Hepatocyte (in vitro differentiated cells): ENCODE results near the gene VCAN. TPM values are rescaled to one million over a fixed set of nuclear protein-coding genes. Genes with fewer than 3 reads are reported as not detected.

ENCODE experiments used
- DNase-seq: peaks from one replicate; pipeline ENCODE4 v3.0.0-alpha.2; 2016; ENCODE audit warnings: low spot score
- H2AFZ ChIP-seq: fragments of 200-600 bp; sonication (generic); 2 replicates; pipeline ENCODE4 v1.6.0; 2016; ENCODE audit warnings: antibody characterized with exemption, mild to moderate bottlenecking
- H3K27ac ChIP-seq: fragments of 200-600 bp; sonication (generic); 2 replicates; pipeline ENCODE4 v1.5.1; 2016; ENCODE audit warnings: mild to moderate bottlenecking
- H3K27me3 ChIP-seq: fragments of 200-600 bp; sonication (generic); 2 replicates; pipeline ENCODE4 v1.6.1; 2016
- H3K36me3 ChIP-seq: fragments of 200-600 bp; sonication (generic); replicated peaks from 2 replicates; pipeline ENCODE4 v1.5.1; 2016; ENCODE audit warnings: low read depth; ENCODE audit not compliant: insufficient read depth
- H3K4me1 ChIP-seq: fragments of 200-600 bp; sonication (generic); 2 replicates; pipeline ENCODE4 v1.5.1; 2016; ENCODE audit warnings: mild to moderate bottlenecking, moderate library complexity; ENCODE audit not compliant: insufficient read depth
- H3K4me2 ChIP-seq: fragments of 200-600 bp; sonication (generic); 2 replicates; pipeline ENCODE4 v1.6.0; 2016
- H3K4me3 ChIP-seq: fragments of 200-600 bp; sonication (generic); 2 replicates; pipeline ENCODE4 v1.5.1; 2016; ENCODE audit warnings: mild to moderate bottlenecking
- H3K79me2 ChIP-seq: fragments of 200-600 bp; sonication (generic); 2 replicates; pipeline ENCODE4 v1.6.0; 2017; ENCODE audit warnings: mild to moderate bottlenecking
- H3K9me2 ChIP-seq: fragments of 200-600 bp; sonication (generic); replicated peaks from 2 replicates; pipeline ENCODE4 v1.6.0; 2017; ENCODE audit warnings: mild to moderate bottlenecking; ENCODE audit not compliant: insufficient read depth
- H3K9me3 ChIP-seq: fragments of 200-600 bp; sonication (generic); 2 replicates; pipeline ENCODE4 v1.5.1; 2016; ENCODE audit warnings: low read depth, mild to moderate bottlenecking
- H4K20me1 ChIP-seq: fragments of 200-600 bp; sonication (generic); 2 replicates; pipeline ENCODE4 v1.6.0; 2016; ENCODE audit warnings: mild to moderate bottlenecking; ENCODE audit not compliant: insufficient read depth, poor library complexity, severe bottlenecking
- CTCF ChIP-seq: fragments of 200-600 bp; sonication (generic); IDR thresholded peaks from 2 replicates; pipeline ENCODE4 v1.5.1; 2016; ENCODE audit warnings: antibody characterized with exemption, mild to moderate bottlenecking; ENCODE audit not compliant: poor library complexity
- EZH2 ChIP-seq: fragments of 200-600 bp; sonication (generic); IDR thresholded peaks from 2 replicates; pipeline ENCODE4 v1.6.1; 2016; ENCODE audit warnings: antibody characterized with exemption, mild to moderate bottlenecking, borderline replicate concordance
- EZH2phosphoT487 ChIP-seq: fragments of 200-600 bp; sonication (generic); IDR thresholded peaks from one replicate; pipeline ENCODE4 v1.6.1; 2018; ENCODE audit warnings: antibody characterized with exemption, mild to moderate bottlenecking, low read depth, moderate library complexity; ENCODE audit not compliant: unreplicated experiment, severe bottlenecking
- WGBS: methylation state at CpG from one replicate; pipeline ENCODE4 v1.1.6; 2016; ENCODE audit warnings: low lambda C conversion rate; ENCODE audit errors: missing lambda C conversion rate; 5-methylcytosine and 5-hydroxymethylcytosine counted together
- polyA plus RNA-seq: library from polyadenylated mRNA; unstranded; fragments of >200 nt; fragmentation: Nextera tagmentation; extraction: Ambion mirVana; gene quantifications from 2 replicates; pipeline ENCODE4 v1.2.1, GENCODE V29; 2016
- total RNA-seq: library from RNA; depleted of rRNA; stranded (reverse); fragments of >200 nt; gene quantifications from 2 replicates; pipeline ENCODE4 v1.2.3, GENCODE V29; 2014

Gene VCAN
- total and polyA plus RNA-seq, 2 experiments from 2014 or later: 104 to 398 TPM

DNA sequence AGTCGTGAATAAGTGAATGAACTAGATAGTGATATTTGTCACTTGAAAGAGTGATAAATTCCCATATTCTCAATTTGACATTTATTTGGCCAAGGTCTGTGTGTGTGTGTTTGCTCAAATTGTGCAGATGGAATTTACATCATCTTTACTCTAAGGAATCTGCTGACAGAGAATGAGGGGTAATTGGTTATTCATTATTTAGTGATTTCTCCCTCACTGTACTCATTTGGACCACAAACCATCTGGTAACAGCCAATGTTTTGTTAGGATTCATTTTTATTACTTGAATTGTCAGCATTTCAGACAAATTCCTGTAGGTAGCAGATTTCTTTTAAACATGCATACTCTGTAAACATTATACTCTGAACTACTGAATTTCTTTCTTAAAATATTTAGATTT, 15.6 kb downstream of the VCAN start:
- Histone ChIP-seq H3K4me2 (no peak overlapping the region), H3K9me3 (no peaks in the 10 kb centered on the region), H3K79me2 (peaks cover 83% of the 10 kb centered on the region)

GRCh38 chr5:83488271-83488670, 16.7 kb downstream of the VCAN start:
- TF ChIP-seq EZH2 (no peak), CTCF (no peak), EZH2phosphoT487 (no peak)
- Histone ChIP-seq H3K4me1 (peaks cover 5% of the 10 kb centered on the region), H2AFZ (no peak overlapping the region), H3K4me3 (no peak overlapping the region), H3K4me2 (peak overlapping the region; percentile 14), H3K79me2 (peaks cover 83% of the 10 kb centered on the region), H3K9me2 (no peaks in the 10 kb centered on the region), H4K20me1 (peaks cover 9% of the 10 kb centered on the region), H3K9me3 (no peaks in the 10 kb centered on the region), H3K27ac (peak overlapping the region; percentile 7), H3K36me3 (peaks cover 7% of the 10 kb centered on the region), H3K27me3 (no peaks in the 10 kb centered on the region)
- no peak for DNase-seq
- 24% methylated on average over 1 of the region's 1 CpG for WGBS

More for the DNA sequence above, 15.6 kb downstream of the VCAN start:
- TF ChIP-seq EZH2phosphoT487 (no peak), CTCF (no peak), EZH2 (no peak)
- no peaks in the 10 kb centered on the region for H3K27me3 ChIP-seq
- H4K20me1 ChIP-seq: peaks cover 9% of the 10 kb centered on the region
- no peak overlapping the region for H3K4me3 ChIP-seq
- no peak for DNase-seq
- no peaks in the 10 kb centered on the region for H3K9me2 ChIP-seq
- H3K4me1 ChIP-seq: peaks cover 5% of the 10 kb centered on the region
- whole genome bisulfite sequencing: 58% methylated on average over 1 of the region's 1 CpG
- H3K27ac ChIP-seq: no peak overlapping the region
- H2AFZ ChIP-seq: no peak overlapping the region
- peaks cover 7% of the 10 kb centered on the region for H3K36me3 ChIP-seq

DNA sequence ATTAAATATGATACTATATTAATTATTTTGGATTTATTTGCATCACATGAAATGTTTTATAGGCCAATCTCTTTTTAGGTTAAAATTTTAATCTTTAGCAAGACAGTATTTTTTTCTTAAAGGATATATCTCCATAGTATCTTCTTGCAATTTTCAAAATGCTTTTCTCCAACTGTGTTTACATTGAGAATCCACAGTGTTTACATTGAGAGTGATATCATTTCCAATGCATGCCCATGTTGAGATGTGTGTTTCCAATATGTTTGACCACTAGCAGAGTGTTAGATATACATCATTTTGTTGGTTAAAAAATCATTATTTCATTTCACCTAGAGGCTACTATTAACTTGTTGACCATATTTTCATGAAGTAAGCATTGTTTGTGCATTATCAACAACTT, 17.3 kb downstream of the VCAN start:
- H3K9me3 ChIP-seq: no peaks in the 10 kb centered on the region
- no peak overlapping the region for H3K27ac ChIP-seq
- H4K20me1 ChIP-seq: peaks cover 9% of the 10 kb centered on the region
- no peaks in the 10 kb centered on the region for H3K9me2 ChIP-seq
- no peak for DNase-seq
- peaks cover 83% of the 10 kb centered on the region for H3K79me2 ChIP-seq
- H3K4me3 ChIP-seq: no peak overlapping the region
- H3K36me3 ChIP-seq: peaks cover 7% of the 10 kb centered on the region
- H3K4me1 ChIP-seq: peaks cover 10% of the 10 kb centered on the region
- H2AFZ ChIP-seq: no peak overlapping the region
- no peaks in the 10 kb centered on the region for H3K27me3 ChIP-seq
- TF ChIP-seq EZH2 (no peak), CTCF (no peak), EZH2phosphoT487 (no peak)
- H3K4me2 ChIP-seq: no peak overlapping the region

- Histone ChIP-seq H3K4me3 (no peak overlapping the region), H3K9me3 (no peaks in the 10 kb centered on the region), H3K79me2 (peaks cover 78% of the 10 kb centered on the region), H4K20me1 (peaks cover 9% of the 10 kb centered on the region), H3K36me3 (no peaks in the 10 kb centered on the region), H3K9me2 (no peaks in the 10 kb centered on the region), H2AFZ (no peak overlapping the region), H3K4me2 (no peak overlapping the region), H3K4me1 (peaks cover 19% of the 10 kb centered on the region), H3K27me3 (no peaks in the 10 kb centered on the region), H3K27ac (no peak overlapping the region)
- no peak for DNase-seq
- no peak for TF ChIP-seq EZH2phosphoT487
- no peak for TF ChIP-seq EZH2
- TF ChIP-seq CTCF: no peak
- 98% methylated on average over 9 of the region's 9 CpGs for WGBS
These were observed 18.7 kb downstream of the VCAN start for GRCh38 chr5:83490203-83490602.
